SK-N-MC (cell line): ENCODE results near the gene MTMR2.

Experiments used
- EZH2 ChIP-seq: fragments of 200-600 bp; sonication (generic); IDR thresholded peaks from one replicate; pipeline ENCODE4 v1.6.1; 2017; ENCODE audit warnings: antibody characterized with exemption
- POLR2AphosphoS5 ChIP-seq: IDR thresholded peaks from 2 replicates; pipeline ENCODE4 v1.6.1; 2012; ENCODE audit warnings: mild to moderate bottlenecking, low read depth, low read length, borderline replicate concordance

DNA sequence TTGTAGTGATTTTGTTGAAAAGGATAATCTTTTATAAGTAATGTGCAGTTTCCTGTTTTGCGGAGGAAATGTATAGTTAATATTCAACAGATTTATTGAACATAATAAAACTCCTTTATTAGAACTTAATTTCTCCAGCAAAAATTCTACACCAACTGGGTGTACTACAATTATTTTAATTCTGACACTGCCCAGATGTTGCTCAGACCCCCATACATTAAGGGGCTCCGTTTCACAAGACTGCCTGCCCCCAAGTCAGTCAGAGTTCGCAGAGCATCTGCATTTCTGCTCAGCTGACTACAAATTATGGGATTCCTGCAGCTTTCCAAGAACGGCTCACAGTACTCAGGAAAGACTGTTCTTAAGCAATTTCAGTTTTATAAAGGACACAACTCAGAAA lies 127.4 kb downstream of the MTMR2 start:
- no peak; the same call in 1 of the 2 replicates for TF ChIP-seq POLR2AphosphoS5
- no peak for TF ChIP-seq EZH2
